Peyer's patch (tissue), 4 donors: ENCODE results near the gene TMEM63B.
"Not testable (repeated sequence)": the region's sequence is repeated elsewhere in the genome, so short reads cannot be mapped to it uniquely, and the experiment has no call there.

Experiments
- CTCF ChIP-seq, 6 experiments: fragments of 450-650 bp in 4 of 6; fragments of 200-600 bp in 2 of 6; sonication (generic) in 1 of 6; IDR thresholded peaks; one replicate each; pipeline ENCODE4 v1.5.1; 2017 to 2019; ENCODE audit warnings: antibody characterized with exemption in 6 of 6, mild to moderate bottlenecking in 3 of 6, moderate library complexity in 1 of 6
- POLR2A ChIP-seq, 2 donors: fragments of 450-650 bp; IDR thresholded peaks; one replicate each; pipeline ENCODE4 v1.5.1; 2017; ENCODE audit warnings: antibody characterized with exemption in 2 of 2, mild to moderate bottlenecking in 2 of 2, moderate library complexity in 2 of 2

- TF ChIP-seq CTCF, POLR2A (IDR thresholded peaks at IDR 0.05): not testable (repeated sequence)
Observed at GRCh38 chr6:44185356-44185755, 58.0 kb downstream of the TMEM63B start.
